Measurements from ENCODE around the gene SEBOX. TPM values are rescaled to one million over a fixed set of nuclear protein-coding genes. Genes with fewer than 3 reads are reported as not detected.

The SEBOX gene
- total RNA-seq, 1 donor from 2014 or later = not detected

GRCh38 chr17:28368915-28369683, 4.1 kb upstream of the SEBOX start:
- DNase-seq = no peak

GRCh38 chr17:28368306-28368831, 3.4 kb upstream of the SEBOX start:
- no peak for DNase-seq

GRCh38 chr17:28367641-28368305, 2.8 kb upstream of the SEBOX start:
- DNase-seq = no peak

- DNase-seq = no peak
Observed at GRCh38 chr17:28366605-28367004, 1.6 kb upstream of the SEBOX start.

GRCh38 chr17:28365487-28365886, 488 bp upstream of the SEBOX start:
- no peak for DNase-seq

- DNase-seq = no peak
Observed at GRCh38 chr17:28363776-28364650, 986 bp downstream of the SEBOX start.

- no peak for DNase-seq
Observed at GRCh38 chr17:28363186-28363585, 1.8 kb downstream of the SEBOX start.

GRCh38 chr17:28357901-28358197, 7.2 kb downstream of the SEBOX start:
- DNase-seq = no peak

- peak; percentile 98 for DNase-seq
Observed at GRCh38 chr17:28357061-28357900, 7.7 kb downstream of the SEBOX start, which contains the start of gene POLDIP2. TSS of gene POLDIP2 (minus strand) at chr17:28357527. CDS start at chr17:28357448, 79 bp downstream.

- no peak for DNase-seq
Observed at GRCh38 chr17:28350271-28350670, 14.7 kb downstream of the SEBOX start.

- DNase-seq = no peak
Observed at GRCh38 chr17:28348979-28349378, 16.0 kb downstream of the SEBOX start.

- no peak for DNase-seq
Observed at GRCh38 chr17:28347261-28347891, 17.6 kb downstream of the SEBOX start.

GRCh38 chr17:28346746-28347246, 18.2 kb downstream of the SEBOX start:
- no peak for DNase-seq

GRCh38 chr17:28346199-28346580, 18.8 kb downstream of the SEBOX start:
- no peak for DNase-seq

- DNase-seq = no peak
Observed at GRCh38 chr17:28345419-28346198, 19.4 kb downstream of the SEBOX start.

GRCh38 chr17:28344435-28344901, 20.5 kb downstream of the SEBOX start:
- DNase-seq = no peak

- no peak for DNase-seq
Observed at GRCh38 chr17:28344011-28344410, 21.0 kb downstream of the SEBOX start.

- DNase-seq = no peak
Observed at GRCh38 chr17:28343491-28343932, 21.5 kb downstream of the SEBOX start.

- DNase-seq = no peak
Observed at GRCh38 chr17:28342313-28342712, 22.7 kb downstream of the SEBOX start.

GRCh38 chr17:28341516-28341915, 23.5 kb downstream of the SEBOX start:
- no peak for DNase-seq
